Measurements from ENCODE around the gene WDFY4. TPM values are rescaled to one million over a fixed set of nuclear protein-coding genes. Genes with fewer than 3 reads are reported as not detected.

Gene WDFY4
- total and polyA plus RNA-seq, 4 donors: 4.6 to 26.9 (median 13.5) TPM

- peaks cover 0 to 2% (median 0%) of the 10 kb centered on the region in 4 donors for H3K36me3 ChIP-seq (ENCODE audit: control insufficient read depth in 4 of 4, insufficient read depth in 4 of 4, low read length in 4 of 4)
- H3K4me3 ChIP-seq: no peak overlapping the region
- TF ChIP-seq, protein P1, sequence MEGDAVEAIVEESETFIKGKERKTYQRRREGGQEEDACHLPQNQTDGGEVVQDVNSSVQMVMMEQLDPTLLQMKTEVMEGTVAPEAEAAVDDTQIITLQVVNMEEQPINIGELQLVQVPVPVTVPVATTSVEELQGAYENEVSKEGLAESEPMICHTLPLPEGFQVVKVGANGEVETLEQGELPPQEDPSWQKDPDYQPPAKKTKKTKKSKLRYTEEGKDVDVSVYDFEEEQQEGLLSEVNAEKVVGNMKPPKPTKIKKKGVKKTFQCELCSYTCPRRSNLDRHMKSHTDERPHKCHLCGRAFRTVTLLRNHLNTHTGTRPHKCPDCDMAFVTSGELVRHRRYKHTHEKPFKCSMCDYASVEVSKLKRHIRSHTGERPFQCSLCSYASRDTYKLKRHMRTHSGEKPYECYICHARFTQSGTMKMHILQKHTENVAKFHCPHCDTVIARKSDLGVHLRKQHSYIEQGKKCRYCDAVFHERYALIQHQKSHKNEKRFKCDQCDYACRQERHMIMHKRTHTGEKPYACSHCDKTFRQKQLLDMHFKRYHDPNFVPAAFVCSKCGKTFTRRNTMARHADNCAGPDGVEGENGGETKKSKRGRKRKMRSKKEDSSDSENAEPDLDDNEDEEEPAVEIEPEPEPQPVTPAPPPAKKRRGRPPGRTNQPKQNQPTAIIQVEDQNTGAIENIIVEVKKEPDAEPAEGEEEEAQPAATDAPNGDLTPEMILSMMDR (IDR thresholded peaks at IDR 0.05; ENCODE audit: control extremely low read depth, extremely low read depth): no peak
- ATAC-seq (ENCODE audit: insufficient read depth, low FRiP score) (no peak), DNase-seq (no peak)
- no peak overlapping the region for H3K27ac ChIP-seq (ENCODE audit: low read depth in 1 of 2, low read length in 1 of 2)
- peaks cover 0 to 40% (median 18%) of the 10 kb centered on the region in 5 donors for H3K4me1 ChIP-seq (ENCODE audit: control insufficient read depth in 5 of 5, insufficient read depth in 5 of 5, low read length in 5 of 5)
- H3K27me3 ChIP-seq (ENCODE audit: control insufficient read depth in 3 of 3, insufficient read depth in 3 of 3, low read length in 2 of 3): no peaks in the 10 kb centered on the region
- no peaks in the 10 kb centered on the region for H3K9me3 ChIP-seq (ENCODE audit: control insufficient read depth in 4 of 4, insufficient read depth in 3 of 4, low read length in 3 of 4)
- no peak overlapping the region for H3K9ac ChIP-seq (ENCODE audit: insufficient read depth in 1 of 2, low read length in 2 of 2)
- 90 to 91% methylated on average over 2 of the region's 2 CpGs for WGBS, 2 donors
Observed at GRCh38 chr10:48809261-48809660, 124.6 kb downstream of the WDFY4 start.

DNA sequence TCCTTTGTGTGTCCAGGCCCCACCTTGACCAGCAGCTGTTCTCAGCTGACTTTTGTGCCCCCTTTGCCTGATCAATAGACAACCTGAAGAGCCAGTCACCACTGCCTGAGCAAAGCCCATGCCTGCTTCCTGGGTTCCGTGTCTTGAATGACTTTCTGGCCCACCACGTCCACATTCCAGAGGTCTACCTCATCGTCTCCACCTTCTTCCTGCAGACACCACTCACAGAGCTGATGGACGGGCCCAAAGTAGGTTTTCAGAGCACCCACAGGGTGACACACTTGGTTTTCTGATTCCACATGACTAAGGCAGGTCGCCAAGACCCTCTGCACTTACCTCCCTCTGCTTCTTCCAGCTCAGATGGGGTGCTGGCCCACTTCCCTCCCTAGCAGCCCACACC, 126.8 kb downstream of the WDFY4 start:
- peaks cover 0 to 18% (median 0%) of the 10 kb centered on the region in 5 donors for H3K4me1 ChIP-seq (ENCODE audit: control insufficient read depth in 5 of 5, insufficient read depth in 5 of 5, low read length in 5 of 5)
- no peaks in the 10 kb centered on the region for H3K27me3 ChIP-seq (ENCODE audit: control insufficient read depth in 3 of 3, insufficient read depth in 3 of 3, low read length in 2 of 3)
- no peak overlapping the region for H3K4me3 ChIP-seq
- WGBS, 2 donors: 87 to 98% methylated on average over 5 of the region's 5 CpGs
- ATAC-seq (ENCODE audit: insufficient read depth, low FRiP score) (no peak), DNase-seq (no peak)
- no peak overlapping the region for H3K27ac ChIP-seq (ENCODE audit: low read depth in 1 of 2, low read length in 1 of 2)
- H3K36me3 ChIP-seq (ENCODE audit: control insufficient read depth in 4 of 4, insufficient read depth in 4 of 4, low read length in 4 of 4): peaks cover 0 to 2% (median 0%) of the 10 kb centered on the region in 4 donors
- H3K9me3 ChIP-seq (ENCODE audit: control insufficient read depth in 4 of 4, insufficient read depth in 3 of 4, low read length in 3 of 4): no peaks in the 10 kb centered on the region
- no peak overlapping the region for H3K9ac ChIP-seq (ENCODE audit: insufficient read depth in 1 of 2, low read length in 2 of 2)
- TF ChIP-seq, protein P1 (IDR thresholded peaks at IDR 0.05; ENCODE audit: control extremely low read depth, extremely low read depth): no peak

DNA sequence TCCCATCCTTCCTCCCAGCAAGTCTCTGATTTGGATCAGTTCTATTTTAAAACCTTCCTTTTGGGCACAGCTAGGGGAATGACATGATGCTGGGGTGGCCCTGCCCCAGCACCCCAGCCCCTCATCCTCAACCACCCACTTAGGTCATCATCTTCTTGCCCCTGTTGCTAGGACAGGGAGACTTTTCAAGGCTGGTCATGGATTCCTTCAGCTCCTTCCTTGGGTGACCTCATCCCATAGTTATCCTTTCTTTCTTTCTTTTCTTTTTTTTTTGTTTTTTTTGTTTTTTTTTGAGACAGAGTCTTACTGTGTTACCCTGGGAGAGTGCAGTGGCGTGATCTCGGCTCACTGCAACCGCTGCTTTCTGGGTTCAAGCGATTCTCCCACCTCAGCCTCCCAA, 127.2 kb downstream of the WDFY4 start:
- Histone ChIP-seq H3K4me3 (no peak overlapping the region), H3K9me3 (ENCODE audit: control insufficient read depth in 4 of 4, insufficient read depth in 3 of 4, low read length in 3 of 4) (no peaks in the 10 kb centered on the region), H3K27ac (ENCODE audit: low read depth in 1 of 2, low read length in 1 of 2) (no peak overlapping the region), H3K36me3 (ENCODE audit: control insufficient read depth in 4 of 4, insufficient read depth in 4 of 4, low read length in 4 of 4) (peaks cover 0 to 2% (median 0%) of the 10 kb centered on the region in 4 donors), H3K27me3 (ENCODE audit: control insufficient read depth in 3 of 3, insufficient read depth in 3 of 3, low read length in 2 of 3) (no peaks in the 10 kb centered on the region), H3K4me1 (ENCODE audit: control insufficient read depth in 5 of 5, insufficient read depth in 5 of 5, low read length in 5 of 5) (peaks cover 0 to 17% (median 0%) of the 10 kb centered on the region in 5 donors), H3K9ac (ENCODE audit: insufficient read depth in 1 of 2, low read length in 2 of 2) (no peak overlapping the region)
- WGBS, 2 donors: 94 to 97% methylated on average over 4 of the region's 4 CpGs
- TF ChIP-seq, protein P1 (IDR thresholded peaks at IDR 0.05; ENCODE audit: control extremely low read depth, extremely low read depth): no peak
- ATAC-seq (ENCODE audit: insufficient read depth, low FRiP score) (no peak), DNase-seq (no peak)

- Histone ChIP-seq H3K27me3 (ENCODE audit: control insufficient read depth in 3 of 3, insufficient read depth in 3 of 3, low read length in 2 of 3) (no peaks in the 10 kb centered on the region), H3K4me3 (no peak overlapping the region), H3K36me3 (ENCODE audit: control insufficient read depth in 4 of 4, insufficient read depth in 4 of 4, low read length in 4 of 4) (peaks cover 0 to 2% (median 0%) of the 10 kb centered on the region in 4 donors), H3K9ac (ENCODE audit: insufficient read depth in 1 of 2, low read length in 2 of 2) (no peak overlapping the region), H3K27ac (ENCODE audit: low read depth in 1 of 2, low read length in 1 of 2) (no peak overlapping the region), H3K4me1 (ENCODE audit: control insufficient read depth in 5 of 5, insufficient read depth in 5 of 5, low read length in 5 of 5) (peaks cover 0 to 5% (median 0%) of the 10 kb centered on the region in 5 donors), H3K9me3 (ENCODE audit: control insufficient read depth in 4 of 4, insufficient read depth in 3 of 4, low read length in 3 of 4) (no peaks in the 10 kb centered on the region)
- WGBS, 2 donors: 51 to 85% methylated on average over 1 of the region's 1 CpG
- TF ChIP-seq, protein P1 (IDR thresholded peaks at IDR 0.05; ENCODE audit: control extremely low read depth, extremely low read depth): no peak
- no peak for DNase-seq
- ATAC-seq (ENCODE audit: insufficient read depth, low FRiP score): no peak
Observed at GRCh38 chr10:48813291-48813690, 128.6 kb downstream of the WDFY4 start.

Measured in lung (tissue), 12 donors.